Stimulated activated CD8-positive, alpha-beta memory T cell treated with anti-CD3 and anti-CD28 coated beads, Interleukin-4, amount 100 ng/mL, for 48 hours (primary cell): ENCODE results near the gene ARL5A.
"Not testable (repeated sequence)": the region's sequence is repeated elsewhere in the genome, so short reads cannot be mapped to it uniquely, and the experiment has no call there.

Experiments
- DNase-seq: peaks from one replicate; pipeline ENCODE4 v3.0.0-alpha.2; 2020

ARL5A gene

DNA sequence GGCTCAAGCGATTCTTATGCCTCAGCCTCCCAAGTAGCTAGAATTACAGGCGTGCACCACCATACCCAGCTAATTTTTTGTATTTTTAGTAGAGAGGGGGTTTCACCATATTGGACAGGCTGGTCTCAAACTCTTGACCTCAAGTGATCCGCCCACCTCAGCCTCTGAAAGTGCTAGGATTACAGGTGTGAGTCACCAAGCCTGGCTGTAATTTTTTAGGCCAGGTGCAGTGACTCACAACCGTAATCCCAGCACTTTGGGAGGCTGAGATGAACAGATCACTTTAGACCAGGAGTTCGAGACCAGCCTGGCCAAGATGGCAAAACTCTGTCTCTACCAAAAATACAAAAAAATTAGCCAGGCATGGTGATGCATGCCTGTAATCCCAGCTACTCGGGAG is 33.8 kb downstream of the ARL5A start:
- not testable (repeated sequence) for DNase-seq

GRCh38 chr2:151793123-151793522 is 35.1 kb downstream of the ARL5A start:
- no peak for DNase-seq

DNA sequence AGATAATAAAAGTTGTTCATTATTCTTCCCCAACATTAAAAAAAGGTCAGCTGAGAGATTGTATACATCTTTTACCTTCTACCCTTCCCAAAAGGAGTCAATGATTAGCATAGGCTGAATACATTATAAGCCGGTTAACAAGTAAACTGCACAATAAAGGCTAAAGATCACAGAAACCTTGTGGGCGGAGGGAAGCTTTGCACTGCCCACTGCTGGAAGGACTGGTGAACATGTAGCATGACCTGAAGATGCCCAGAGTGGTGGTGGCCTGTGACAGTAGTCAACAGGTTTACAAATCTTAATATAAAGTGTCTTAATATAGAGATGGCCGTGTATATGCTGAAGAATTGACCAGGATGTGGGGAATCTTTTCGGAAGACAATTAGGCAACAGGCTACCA is 35.6 kb downstream of the ARL5A start:
- DNase-seq = no peak

DNA sequence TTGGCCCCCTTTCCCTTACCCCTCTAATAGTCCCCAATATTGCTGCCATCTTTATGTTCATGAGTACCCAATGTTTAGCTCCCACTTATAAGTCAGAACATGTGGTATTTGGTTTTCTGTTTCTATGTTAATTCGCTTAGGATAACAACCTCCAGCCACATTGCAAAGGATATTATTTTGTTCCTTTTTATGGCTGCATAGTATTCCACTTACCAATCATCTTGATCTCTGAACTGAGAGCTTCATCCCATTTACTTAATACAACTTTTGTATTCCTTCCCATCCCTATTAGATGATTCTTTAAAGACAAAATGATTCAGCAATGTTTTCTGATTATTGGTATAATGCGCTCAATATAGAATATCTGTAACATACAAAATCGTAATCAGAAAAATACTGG is 36.7 kb downstream of the ARL5A start:
- DNase-seq = no peak

- DNase-seq = no peak
Observed at GRCh38 chr2:151790689-151791088, 37.5 kb downstream of the ARL5A start.

DNA sequence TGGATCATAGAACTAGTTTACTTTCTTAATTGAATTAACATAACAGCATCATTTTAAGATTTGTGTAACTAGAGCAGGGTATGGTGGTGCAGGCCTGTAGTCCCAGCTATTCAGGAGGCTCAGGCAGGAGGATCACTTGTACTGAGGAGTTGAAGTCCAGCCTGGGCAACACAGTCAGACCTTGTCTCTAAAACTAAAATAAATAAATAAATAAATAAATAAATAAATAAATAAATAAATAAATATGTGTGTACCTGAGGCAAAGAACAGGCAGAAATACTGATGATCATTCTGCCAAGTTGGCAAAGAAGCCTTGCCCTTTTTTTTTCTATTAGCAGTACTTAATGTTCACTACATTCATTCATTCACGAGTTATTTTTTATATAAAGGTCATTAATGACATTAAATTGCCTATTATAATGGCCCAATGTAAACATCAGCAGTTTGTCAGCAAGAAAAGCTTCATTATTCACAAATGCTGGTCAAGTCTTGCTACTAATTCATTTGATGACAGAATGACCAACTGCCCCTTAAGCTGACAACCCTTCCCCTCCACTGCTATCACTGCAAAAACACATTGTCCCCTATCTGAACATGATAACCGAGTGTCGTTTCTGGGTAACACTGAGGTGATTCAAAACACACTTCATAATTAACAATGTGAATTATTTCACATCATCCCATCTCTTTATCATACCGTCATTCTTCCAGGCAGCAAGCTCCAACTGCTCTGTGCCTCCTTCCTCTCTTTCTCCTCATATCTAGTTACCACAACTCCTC is 39.0 kb downstream of the ARL5A start:
- DNase-seq = no peak

DNA sequence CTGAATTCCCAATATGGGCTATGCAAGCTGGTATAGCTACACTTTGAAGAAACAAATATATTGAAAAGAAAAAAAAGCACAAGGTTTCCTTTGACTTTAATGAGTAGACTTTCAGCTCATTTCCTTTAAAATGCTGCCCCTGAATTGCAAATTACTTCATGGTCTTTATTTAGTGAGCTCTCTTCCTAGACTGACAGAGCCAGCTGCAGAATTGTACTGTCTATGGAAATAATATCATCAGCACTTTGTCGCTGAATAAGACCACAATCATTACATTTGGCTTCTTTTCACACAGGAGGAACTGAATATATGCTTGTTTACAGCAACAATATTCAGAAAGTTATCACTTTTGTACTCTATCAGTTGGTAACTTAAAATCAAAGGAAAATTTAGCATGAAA is 41.7 kb downstream of the ARL5A start:
- DNase-seq = no peak

DNA sequence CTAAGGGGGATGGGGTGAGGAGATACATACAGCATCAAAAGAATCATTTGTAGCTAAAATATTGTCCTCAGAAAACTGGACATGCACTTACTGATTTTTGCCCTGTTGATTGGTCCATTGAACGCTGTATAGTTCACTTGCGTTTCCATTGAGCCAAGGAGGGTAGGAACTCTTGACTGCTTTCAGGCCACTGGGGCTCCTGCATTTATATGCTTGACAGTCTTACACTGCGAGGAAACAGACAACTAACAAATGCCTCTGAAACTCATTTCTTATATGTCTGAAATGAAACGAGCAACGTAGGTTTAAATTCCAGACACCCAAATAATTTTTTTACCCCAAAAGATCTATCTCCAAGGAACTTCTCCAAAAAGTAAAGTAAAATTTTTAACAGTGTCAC is 42.1 kb downstream of the ARL5A start:
- no peak for DNase-seq

DNA sequence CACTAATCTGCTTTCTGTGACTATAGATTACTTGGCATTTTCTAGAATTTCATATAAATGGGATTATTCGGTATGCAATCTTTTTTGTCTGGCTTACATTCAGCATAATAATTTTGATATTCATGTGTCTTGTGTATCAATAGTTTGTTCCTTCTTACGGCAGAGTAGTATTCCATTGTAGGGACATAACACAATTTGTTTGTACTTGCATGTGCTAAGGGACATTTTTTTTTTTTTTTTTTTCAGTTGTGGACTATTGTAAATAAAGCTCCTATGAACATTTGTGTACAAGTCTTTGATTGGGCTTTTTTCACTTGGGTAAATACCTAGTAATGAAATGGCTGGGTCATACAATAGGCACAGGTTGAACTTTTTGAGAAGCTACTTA is 45.1 kb downstream of the ARL5A start:
- no peak for DNase-seq

GRCh38 chr2:151782378-151783132 is 45.7 kb downstream of the ARL5A start:
- no peak for DNase-seq

GRCh38 chr2:151781642-151782041 is 46.6 kb downstream of the ARL5A start:
- no peak for DNase-seq

DNA sequence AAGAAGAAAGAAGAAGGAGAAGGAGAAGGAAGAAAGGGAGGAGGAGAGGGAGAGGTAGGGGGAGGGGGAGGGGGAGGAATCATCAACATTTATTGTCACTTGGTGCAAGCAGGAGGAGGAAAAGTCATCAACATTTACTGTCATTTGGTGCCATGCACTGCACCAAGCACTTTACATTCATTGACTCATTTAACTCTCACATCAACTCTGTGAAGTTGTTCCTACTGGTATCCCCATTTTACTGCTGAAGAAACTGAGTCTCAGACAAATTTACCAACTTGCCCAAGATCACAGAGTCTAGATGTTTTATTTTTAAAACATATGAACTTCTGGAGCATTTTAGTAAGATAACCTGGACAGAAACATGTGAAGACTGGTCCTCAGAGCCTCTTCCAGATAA is 47.3 kb downstream of the ARL5A start:
- no peak for DNase-seq

DNA sequence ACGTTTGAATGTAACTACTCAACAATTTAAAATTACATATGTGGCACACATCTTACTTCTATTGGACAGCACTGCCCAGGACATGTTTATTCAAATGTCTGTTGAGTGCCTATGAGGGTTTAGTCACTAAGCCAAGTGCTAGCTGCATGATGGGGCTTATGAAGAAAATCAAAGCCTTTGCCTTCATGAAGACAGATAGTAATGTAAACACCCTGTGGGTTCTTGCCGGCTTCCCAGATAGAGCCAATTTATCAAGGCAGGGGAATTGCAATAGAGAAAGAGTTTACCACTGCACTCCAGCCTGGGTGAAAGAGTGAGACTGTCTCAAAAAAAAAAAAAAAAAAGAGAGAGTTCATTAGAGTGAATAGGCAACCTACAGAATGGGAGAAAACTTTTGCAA is 50.3 kb downstream of the ARL5A start:
- no peak for DNase-seq

DNA sequence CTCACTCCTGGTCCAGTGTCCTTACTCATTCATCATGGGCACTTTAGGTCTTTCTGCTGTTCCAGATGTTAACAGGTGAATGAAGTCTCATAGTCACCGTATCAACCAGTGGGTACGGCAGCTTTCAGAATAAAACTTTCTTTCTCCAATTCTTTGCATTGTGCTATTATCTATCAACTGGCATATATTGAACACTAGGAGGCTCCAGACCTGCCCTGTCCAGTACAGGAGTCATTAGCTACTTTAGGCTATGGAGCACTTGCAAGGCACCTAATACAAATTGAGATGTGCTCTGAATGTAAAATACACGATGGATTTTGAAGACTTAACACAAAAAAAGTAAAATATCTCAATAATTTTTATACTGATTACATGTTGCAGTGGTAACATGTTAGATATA is 50.7 kb downstream of the ARL5A start:
- no peak for DNase-seq

DNA sequence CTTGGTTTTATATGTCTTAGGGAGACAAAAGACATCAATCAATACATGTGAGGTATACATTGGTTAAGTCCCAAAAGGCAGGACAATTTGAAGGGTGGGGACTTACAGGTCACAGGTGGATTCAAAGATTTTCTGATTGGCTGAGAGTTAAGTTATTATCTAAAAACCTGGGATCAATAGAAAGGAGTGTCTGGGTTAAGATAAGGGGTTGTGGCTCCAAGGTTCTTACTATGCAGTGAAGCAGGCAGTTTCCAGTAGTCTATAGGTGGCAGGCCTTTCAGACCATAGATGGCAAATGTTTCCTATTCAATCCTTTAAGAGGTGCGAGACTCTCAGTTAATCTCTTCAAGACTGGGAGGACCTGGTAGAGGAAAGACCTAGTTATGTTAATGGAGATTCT is 51.9 kb downstream of the ARL5A start:
- no peak for DNase-seq

DNA sequence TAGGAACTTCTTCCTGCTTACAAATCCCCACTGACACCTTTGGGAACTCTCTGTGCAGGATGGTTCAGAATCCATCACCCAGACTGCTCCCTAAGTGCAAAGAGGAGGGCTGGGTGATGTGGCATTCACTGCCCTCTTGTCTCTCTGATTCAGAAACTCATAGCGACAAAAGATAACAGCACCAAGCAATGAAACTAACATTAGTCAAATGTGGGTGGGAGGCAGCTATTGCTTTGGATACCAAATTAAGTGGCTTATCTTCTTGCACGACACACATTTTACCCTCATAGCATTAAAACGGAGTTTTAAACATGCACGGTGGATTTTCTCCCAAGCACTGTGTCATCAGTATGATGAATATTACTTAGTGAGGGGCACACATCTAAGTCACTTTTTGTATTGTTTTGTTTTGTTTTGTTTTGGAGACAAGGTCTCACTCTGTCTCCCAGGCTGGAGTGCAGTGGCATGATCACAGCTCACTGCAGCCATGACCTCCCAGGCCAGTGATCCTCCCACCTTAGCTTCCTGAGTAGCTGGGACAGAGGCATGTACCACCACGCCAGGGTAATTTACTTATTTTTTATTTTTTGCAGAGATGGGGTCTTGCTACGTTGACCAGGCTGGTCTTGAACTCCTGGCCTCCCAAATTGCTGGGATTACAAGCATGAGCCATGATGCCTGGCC is 53.0 kb downstream of the ARL5A start:
- no peak for DNase-seq

- no peak for DNase-seq
Observed at GRCh38 chr2:151774506-151774905, 53.7 kb downstream of the ARL5A start.

- no peak for DNase-seq
Observed at GRCh38 chr2:151771599-151772358, 56.4 kb downstream of the ARL5A start.

DNA sequence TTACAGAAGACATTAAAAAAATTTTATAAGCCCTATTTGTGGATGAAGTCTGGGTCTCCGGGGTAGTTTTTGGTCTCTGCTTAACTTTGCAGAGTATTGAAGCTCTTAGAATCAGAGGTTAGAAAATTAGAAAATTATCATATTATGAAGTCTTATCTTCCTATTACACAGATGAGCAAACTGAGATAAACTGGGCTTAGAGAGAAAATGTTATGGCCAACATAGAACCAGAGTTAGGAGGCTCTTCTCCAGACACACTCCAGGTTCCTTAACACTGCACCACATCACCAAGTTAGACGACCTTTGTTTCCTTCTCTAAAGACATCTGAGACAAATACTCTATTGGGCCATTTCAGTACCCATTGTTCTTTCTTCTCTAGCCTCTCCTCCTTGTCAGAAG is 57.2 kb downstream of the ARL5A start:
- no peak for DNase-seq

DNA sequence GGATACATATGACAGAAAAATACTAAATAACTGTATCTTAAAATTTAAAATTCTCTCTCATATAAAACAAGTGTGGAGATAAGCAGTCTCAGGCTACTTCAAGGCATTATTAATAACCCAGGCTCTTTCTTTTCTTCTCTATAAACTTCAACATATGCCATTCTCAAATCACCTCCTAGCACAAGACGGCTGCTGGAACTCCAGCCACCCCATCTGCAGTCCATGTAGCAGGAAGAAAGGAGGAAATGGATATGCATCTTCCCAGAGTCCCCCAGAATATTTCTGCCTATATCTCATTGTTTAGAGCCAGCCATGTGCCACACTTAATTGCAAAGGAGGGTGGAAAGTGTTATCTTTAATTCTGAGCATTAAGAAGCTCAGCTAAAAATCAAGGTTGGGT is 58.6 kb downstream of the ARL5A start:
- no peak for DNase-seq

GRCh38 chr2:151767536-151767935 is 60.7 kb downstream of the ARL5A start:
- no peak for DNase-seq

GRCh38 chr2:151766437-151767153 is 61.6 kb downstream of the ARL5A start:
- peak; percentile 46 for DNase-seq
